Endothelial cell of umbilical vein (primary cell): ENCODE results near the gene BORCS6. TPM values are rescaled to one million over a fixed set of nuclear protein-coding genes. Genes with fewer than 3 reads are reported as not detected.

Experiments
- BruUV-seq: library from RNA; stranded (reverse); fragments of 400-500 nt; replicated peaks from 2 replicates; lab custom pipeline; 2021; lab: Mats Ljungman, UMichigan
- CTCF ChIA-PET: fragments of 300-600, 350-600 bp; sonication (Branson Sonifier 250); formaldehyde crosslinking; loops from one replicate; lab custom pipeline; 2021; ENCODE audit warnings: antibody characterized with exemption, inconsistent platforms; lab: Charles Lee
- POLR2A ChIA-PET: fragments of 300-600, 350-600 bp; sonication (Branson Sonifier 250); formaldehyde crosslinking; loops from one replicate; lab custom pipeline; 2021; ENCODE audit warnings: antibody characterized with exemption, inconsistent platforms; lab: Charles Lee
- DNase-seq: peaks from one replicate; pipeline ENCODE4 v3.0.0-alpha.2; 2011; ENCODE audit warnings: low read depth, low spot score
- FAIRE-seq: peaks from 2 replicates; lab custom pipeline; 2011; peaks lifted over from hg19 to GRCh38; lab: Jason Lieb, UNC
- H2AFZ ChIP-seq: 2 replicates; pipeline ENCODE4 v1.6.0; 2012; ENCODE audit warnings: low read depth, low read length, control low read depth, inconsistent platforms
- H3K27ac ChIP-seq: 2 replicates; pipeline ENCODE4 v1.5.1; 2011; ENCODE audit warnings: low read depth, mild to moderate bottlenecking, control low read depth, low read length, moderate library complexity; ENCODE audit not compliant: insufficient read depth
- H3K27me3 ChIP-seq, 2 experiments: 2 replicates each; pipeline versions ENCODE4 v1.6.0 to v1.6.1; 2011; ENCODE audit warnings: low read length in 2 of 2, mixed read lengths in 1 of 2; ENCODE audit not compliant: control insufficient read depth in 2 of 2, insufficient read depth in 2 of 2
- H3K36me3 ChIP-seq, 2 experiments: 2 replicates in 1 of 2; 3 replicates in 1 of 2; pipeline ENCODE4 v1.5.1; 2011; ENCODE audit warnings: low read length in 2 of 2, mild to moderate bottlenecking in 1 of 2, moderate library complexity in 1 of 2; ENCODE audit not compliant: control insufficient read depth in 2 of 2, insufficient read depth in 2 of 2; ENCODE audit errors: extremely low read depth in 1 of 2
- H3K4me1 ChIP-seq: 3 replicates; pipeline ENCODE4 v1.5.1; 2011; ENCODE audit warnings: mild to moderate bottlenecking, low read length; ENCODE audit not compliant: control insufficient read depth, insufficient read depth; ENCODE audit errors: extremely low read depth
- H3K4me2 ChIP-seq: 2 replicates; pipeline ENCODE4 v1.6.1; 2011; ENCODE audit warnings: low read length, control low read depth, mixed read lengths; ENCODE audit not compliant: insufficient read depth
- H3K4me3 ChIP-seq, 3 experiments: fragments of 200-600 bp in 1 of 3; sonication (generic), shearing (Covaris generic) in 1 of 3; replicated peaks in 1 of 3; 2 replicates each; pipeline ENCODE4 v1.5.1; 2011 to 2016; ENCODE audit warnings: control low read depth in 3 of 3, low read length in 3 of 3, mild to moderate bottlenecking in 2 of 3, inconsistent platforms in 1 of 3, low read depth in 1 of 3, moderate library complexity in 1 of 3; ENCODE audit not compliant: insufficient read depth in 1 of 3
- H3K79me2 ChIP-seq: 2 replicates; pipeline ENCODE4 v1.6.0; 2012; ENCODE audit warnings: low read length, inconsistent platforms; ENCODE audit not compliant: control insufficient read depth, insufficient read depth
- H3K9ac ChIP-seq: replicated peaks from 2 replicates; pipeline ENCODE3; 2011; ENCODE audit warnings: low read length, control low read depth; ENCODE audit not compliant: insufficient read depth; ENCODE audit errors: extremely low read depth
- H3K9me1 ChIP-seq: replicated peaks from 3 replicates; pipeline ENCODE4 v1.6.0; 2011; ENCODE audit warnings: mild to moderate bottlenecking, low read length; ENCODE audit not compliant: control insufficient read depth, insufficient read depth; ENCODE audit errors: extremely low read depth
- H3K9me3 ChIP-seq: replicated peaks from 2 replicates; pipeline ENCODE4 v1.5.1; 2012; ENCODE audit warnings: low read length, inconsistent platforms; ENCODE audit not compliant: control insufficient read depth, insufficient read depth
- H4K20me1 ChIP-seq: replicated peaks from 2 replicates; pipeline ENCODE3; 2011; ENCODE audit warnings: mild to moderate bottlenecking, low read length; ENCODE audit not compliant: control insufficient read depth, insufficient read depth; ENCODE audit errors: extremely low read depth
- FOS ChIP-seq: IDR thresholded peaks from 2 replicates; pipeline ENCODE4 v1.6.1; 2011; ENCODE audit warnings: mild to moderate bottlenecking, low read length, moderate library complexity, borderline replicate concordance; ENCODE audit not compliant: insufficient read depth
- GATA2 ChIP-seq: IDR thresholded peaks from 2 replicates; pipeline ENCODE4 v1.7.0; 2011; ENCODE audit warnings: low read depth, mild to moderate bottlenecking, moderate library complexity, mixed read lengths, low read length; ENCODE audit not compliant: insufficient read length, insufficient read depth
- MYC ChIP-seq: IDR thresholded peaks from one replicate; pipeline ENCODE4 v1.6.1; 2011; ENCODE audit warnings: mild to moderate bottlenecking, low read depth, low read length
- dilution Hi-C: fragments of 300-500 bp; cut with MboI; formaldehyde crosslinking; loops from one replicate; pipeline ENCODE4 v1.15.0; 2019; ENCODE audit warnings: low sequenced_read_pairs; ENCODE audit not compliant: extremely low pct_ligation_motif_present
- intact Hi-C: fragments of 100-400 bp; cut with micrococcal nuclease; formaldehyde crosslinking; loops from one replicate; pipeline ENCODE4 v1.10.0; 2022
- polyA plus RNA-seq, 4 experiments: library from polyadenylated mRNA; depleted of rRNA in 3 of 4; stranded (reverse) in 3 of 4; unstranded in 1 of 4; fragments of >200 nt; gene quantifications; 2 replicates each; pipeline versions ENCODE4 v1.2.1 to v1.2.3, GENCODE V29; 2011 to 2012; ENCODE audit warnings: missing spikeins in 1 of 4
- total RNA-seq: library from RNA; stranded (reverse); gene quantifications from 2 replicates; pipeline ENCODE4 v1.2.3, GENCODE V29; 2021
- TF ChIP-seq, protein P1 (sequence below), 2 donors: IDR thresholded peaks; 1 replicate in 1 of 2; 2 replicates in 1 of 2; pipeline ENCODE4 v1.5.1; 2011; ENCODE audit warnings: low read length in 2 of 2, mild to moderate bottlenecking in 2 of 2, moderate library complexity in 2 of 2, control low read depth in 1 of 2, inconsistent platforms in 1 of 2, low read depth in 1 of 2; ENCODE audit not compliant: insufficient read depth in 1 of 2; ENCODE audit errors: extremely low read depth in 1 of 2
- TF ChIP-seq, protein P2 (sequence below): IDR thresholded peaks from 2 replicates; pipeline ENCODE4 v1.6.1; 2011; ENCODE audit not compliant: insufficient read depth, insufficient read length

Gene BORCS6
- total and polyA plus RNA-seq, 2 donors (not counting 3 experiments of a cell fraction or from before 2014, with no cell fraction given): 8.0 to 9.0 TPM

GRCh38 chr17:8149419-8150193 is 40.4 kb downstream of the BORCS6 start:
- H3K4me1 ChIP-seq: peaks cover 30% of the 10 kb centered on the region
- intact Hi-C loops (no loop called here), dilution Hi-C loops (no loop called here)
- no peaks in the 10 kb centered on the region for H4K20me1 ChIP-seq
- no peaks in the 10 kb centered on the region for H3K27me3 ChIP-seq
- H3K79me2 ChIP-seq: peaks cover 5% of the 10 kb centered on the region
- H2AFZ ChIP-seq: no peak overlapping the region
- TF ChIP-seq, protein P1, sequence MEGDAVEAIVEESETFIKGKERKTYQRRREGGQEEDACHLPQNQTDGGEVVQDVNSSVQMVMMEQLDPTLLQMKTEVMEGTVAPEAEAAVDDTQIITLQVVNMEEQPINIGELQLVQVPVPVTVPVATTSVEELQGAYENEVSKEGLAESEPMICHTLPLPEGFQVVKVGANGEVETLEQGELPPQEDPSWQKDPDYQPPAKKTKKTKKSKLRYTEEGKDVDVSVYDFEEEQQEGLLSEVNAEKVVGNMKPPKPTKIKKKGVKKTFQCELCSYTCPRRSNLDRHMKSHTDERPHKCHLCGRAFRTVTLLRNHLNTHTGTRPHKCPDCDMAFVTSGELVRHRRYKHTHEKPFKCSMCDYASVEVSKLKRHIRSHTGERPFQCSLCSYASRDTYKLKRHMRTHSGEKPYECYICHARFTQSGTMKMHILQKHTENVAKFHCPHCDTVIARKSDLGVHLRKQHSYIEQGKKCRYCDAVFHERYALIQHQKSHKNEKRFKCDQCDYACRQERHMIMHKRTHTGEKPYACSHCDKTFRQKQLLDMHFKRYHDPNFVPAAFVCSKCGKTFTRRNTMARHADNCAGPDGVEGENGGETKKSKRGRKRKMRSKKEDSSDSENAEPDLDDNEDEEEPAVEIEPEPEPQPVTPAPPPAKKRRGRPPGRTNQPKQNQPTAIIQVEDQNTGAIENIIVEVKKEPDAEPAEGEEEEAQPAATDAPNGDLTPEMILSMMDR (IDR thresholded peaks at IDR 0.05; ENCODE audit: extremely low read depth in 1 of 2, insufficient read depth in 1 of 2, low read depth in 1 of 2, low read length in 2 of 2): no peak
- TF ChIP-seq MYC (no peak), GATA2 (no peak), FOS (no peak)
- TF ChIP-seq, protein P2, sequence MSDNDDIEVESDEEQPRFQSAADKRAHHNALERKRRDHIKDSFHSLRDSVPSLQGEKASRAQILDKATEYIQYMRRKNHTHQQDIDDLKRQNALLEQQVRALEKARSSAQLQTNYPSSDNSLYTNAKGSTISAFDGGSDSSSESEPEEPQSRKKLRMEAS: no peak
- no peak overlapping the region for H3K4me3 ChIP-seq
- BruUV-seq: no TSS peak
- H3K9me3 ChIP-seq: no peaks in the 10 kb centered on the region
- peaks cover 2 to 49% of the 10 kb centered on the region in 2 experiments for H3K36me3 ChIP-seq
- ChIA-PET CTCF (interaction anchor here (3.6 kb wide), 1 partner anchor 9 kb away, joined by 28 read pairs; no protein-coding TSS in a partner anchor), POLR2A (no interaction called here)
- H3K27ac ChIP-seq: no peak overlapping the region
- no peak overlapping the region for H3K9ac ChIP-seq
- H3K9me1 ChIP-seq: no peaks in the 10 kb centered on the region
- FAIRE-seq (no peak), DNase-seq (no peak)
- H3K4me2 ChIP-seq: no peak overlapping the region
